Uterus (tissue), 4 donors: ENCODE results near the gene RPS27. TPM values are rescaled to one million over a fixed set of nuclear protein-coding genes. Genes with fewer than 3 reads are reported as not detected.
"Not testable (repeated sequence)": the region's sequence is repeated elsewhere in the genome, so short reads cannot be mapped to it uniquely, and the experiment has no call there.

Source experiments
- DNase-seq, 2 donors: peaks; one replicate each; pipeline ENCODE4 v3.0.0-alpha.2; 2019 to 2020
- H3K27ac ChIP-seq, 2 donors: fragments of 200-600 bp; sonication (generic); 1 replicate in 1 of 2; 2 replicates in 1 of 2; pipeline ENCODE4 v1.5.1; 2016 to 2018
- H3K27me3 ChIP-seq, 2 donors: fragments of 200-600 bp; sonication (generic); one replicate each; pipeline ENCODE4 v1.5.1; 2018 to 2019; ENCODE audit warnings: control low read depth in 1 of 2
- H3K36me3 ChIP-seq, 2 donors: fragments of 200-600 bp; sonication (generic); one replicate each; pipeline ENCODE4 v1.5.1; 2019; ENCODE audit warnings: control low read depth in 1 of 2
- H3K4me1 ChIP-seq, 2 donors: fragments of 200-600 bp; sonication (generic); one replicate each; pipeline ENCODE4 v1.5.1; 2018 to 2019; ENCODE audit warnings: control low read depth in 1 of 2
- H3K4me3 ChIP-seq, 2 donors: fragments of 200-600 bp; sonication (generic); 1 replicate in 1 of 2; 2 replicates in 1 of 2; pipeline ENCODE4 v1.5.1; 2018 to 2019; ENCODE audit warnings: mild to moderate bottlenecking in 1 of 2
- H3K9me3 ChIP-seq, 2 donors: fragments of 200-600 bp; sonication (generic); one replicate each; pipeline ENCODE4 v1.5.1; 2019; ENCODE audit warnings: control low read depth in 1 of 2
- CTCF ChIP-seq, 4 experiments: fragments of 200-600 bp in 2 of 4; fragments of 450-650 bp in 2 of 4; sonication (generic) in 2 of 4; IDR thresholded peaks; one replicate each; pipeline ENCODE4 v1.5.1; 2016 to 2019; ENCODE audit warnings: antibody characterized with exemption in 4 of 4, mild to moderate bottlenecking in 2 of 4, moderate library complexity in 1 of 4
- POLR2A ChIP-seq, 2 donors: fragments of 450-650 bp; IDR thresholded peaks; one replicate each; pipeline ENCODE4 v1.6.1; 2016; ENCODE audit warnings: antibody characterized with exemption in 2 of 2, mild to moderate bottlenecking in 1 of 2, moderate library complexity in 1 of 2
- intact Hi-C: fragments of 100-400 bp; cut with DNase I; formaldehyde crosslinking; loops from one replicate; pipeline ENCODE4 v1.15.1; 2023; ENCODE audit warnings: low total_unique reads
- total RNA-seq, 4 donors: library from RNA; depleted of rRNA in 3 of 4; stranded (reverse); fragments of >200 nt in 3 of 4; gene quantifications; one replicate each; pipeline versions ENCODE4 v1.1.0 to v1.2.4, GENCODE V29; 2014 to 2023
- donor health status: DM: yes; HTN: yes; CAD: no.

The RPS27 gene
- total RNA-seq, 4 donors from 2014 or later: 826 to 6,388 (median 2,664) TPM

DNA sequence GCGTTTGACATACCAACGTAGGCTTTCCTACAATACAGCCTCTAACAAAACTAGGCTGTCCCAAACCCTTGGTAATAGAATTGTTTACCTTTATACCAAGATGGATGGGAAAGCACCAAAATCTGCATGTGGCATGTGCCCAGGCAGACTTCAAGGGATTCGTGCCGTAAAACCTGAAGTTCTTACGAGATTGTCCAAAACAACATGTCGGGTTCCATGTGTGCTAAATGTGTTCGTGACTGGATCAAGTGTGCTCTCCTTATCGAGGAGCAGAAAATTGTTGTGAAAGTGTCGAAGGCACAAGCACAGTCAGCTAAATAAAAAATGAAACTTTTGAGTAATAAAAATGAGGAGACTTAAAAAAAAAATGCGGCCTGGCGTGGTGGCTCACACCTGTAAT, 5.1 kb downstream of the RPS27 start:
- no peak overlapping the region for H3K27ac ChIP-seq
- no peak overlapping the region for H3K4me3 ChIP-seq
- peaks cover 0 to 16% of the 10 kb centered on the region in 2 donors for H3K4me1 ChIP-seq
- TF ChIP-seq CTCF (IDR thresholded peaks at IDR 0.05): no peak
- no peak for TF ChIP-seq POLR2A (IDR thresholded peaks at IDR 0.05)
- intact Hi-C loops: no loop called here
- no peaks in the 10 kb centered on the region for H3K9me3 ChIP-seq
- H3K27me3 ChIP-seq: no peaks in the 10 kb centered on the region
- no peaks in the 10 kb centered on the region for H3K36me3 ChIP-seq
- DNase-seq: no peak

- H3K36me3 ChIP-seq, H3K4me3 ChIP-seq, intact Hi-C loops: not testable (repeated sequence)
Measured at GRCh38 chr1:153996882-153997281, 6.3 kb downstream of the RPS27 start.

DNA sequence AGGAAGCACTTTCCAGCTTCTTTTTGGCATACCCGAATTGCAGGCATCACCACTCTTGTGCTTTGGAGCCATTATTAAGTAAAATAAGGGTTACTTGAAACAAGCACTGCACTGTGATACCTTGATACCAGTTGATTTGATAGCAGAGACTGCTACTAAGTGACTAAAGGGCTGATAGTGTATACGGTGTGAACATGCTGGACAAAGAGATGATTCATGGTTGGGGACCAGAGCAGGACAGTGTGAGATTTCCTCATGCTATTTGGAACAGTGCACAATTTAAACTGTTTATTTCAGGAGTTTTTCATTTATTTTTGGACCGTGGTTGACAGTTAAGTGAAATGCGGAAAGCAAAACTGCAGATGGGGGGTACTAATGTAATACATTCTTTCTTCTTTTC, 9.9 kb downstream of the RPS27 start:
- intact Hi-C loops: no loop called here
- H3K36me3 ChIP-seq: no peaks in the 10 kb centered on the region
- DNase-seq: no peak
- no peaks in the 10 kb centered on the region for H3K9me3 ChIP-seq
- TF ChIP-seq POLR2A (IDR thresholded peaks at IDR 0.05) (no peak), CTCF (IDR thresholded peaks at IDR 0.05) (no peak)
- H3K4me1 ChIP-seq: no peaks in the 10 kb centered on the region
- no peak overlapping the region for H3K4me3 ChIP-seq
- no peaks in the 10 kb centered on the region for H3K27me3 ChIP-seq
- H3K27ac ChIP-seq: no peak overlapping the region

More at GRCh38 chr1:153996882-153997281, 6.3 kb downstream of the RPS27 start:
- H3K9me3 ChIP-seq, H3K27me3 ChIP-seq, H3K27ac ChIP-seq, DNase-seq: not testable (repeated sequence)
- H3K4me1 ChIP-seq: peaks cover 0 to 10% of the 10 kb centered on the region in 2 donors

DNA sequence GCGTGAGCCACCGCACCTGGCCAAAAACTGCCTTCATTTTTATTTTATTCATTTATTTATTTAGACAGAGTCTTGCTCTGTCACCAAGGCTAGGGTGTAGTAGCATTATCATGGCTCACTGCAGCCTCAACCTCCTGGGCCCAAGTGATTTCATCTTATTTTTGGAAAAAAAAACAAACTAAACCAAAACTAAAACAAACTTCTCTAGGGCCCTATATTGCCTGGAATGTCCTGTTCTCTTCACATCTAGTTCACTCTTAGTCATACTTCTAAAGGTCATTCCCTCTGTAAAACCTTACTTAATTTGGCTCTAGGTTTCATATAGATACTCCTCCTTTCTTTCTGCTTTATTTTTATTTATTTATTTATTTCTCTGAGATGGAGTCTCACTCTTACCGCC, 15.6 kb downstream of the RPS27 start:
- Histone ChIP-seq H3K9me3 (no peaks in the 10 kb centered on the region), H3K4me1 (no peaks in the 10 kb centered on the region), H3K27me3 (no peaks in the 10 kb centered on the region), H3K27ac (no peak overlapping the region), H3K4me3 (no peak overlapping the region), H3K36me3 (no peaks in the 10 kb centered on the region)
- no peak for DNase-seq
- TF ChIP-seq POLR2A (IDR thresholded peaks at IDR 0.05): no peak
- TF ChIP-seq CTCF (IDR thresholded peaks at IDR 0.05): no peak
- intact Hi-C loops: no loop called here

DNA sequence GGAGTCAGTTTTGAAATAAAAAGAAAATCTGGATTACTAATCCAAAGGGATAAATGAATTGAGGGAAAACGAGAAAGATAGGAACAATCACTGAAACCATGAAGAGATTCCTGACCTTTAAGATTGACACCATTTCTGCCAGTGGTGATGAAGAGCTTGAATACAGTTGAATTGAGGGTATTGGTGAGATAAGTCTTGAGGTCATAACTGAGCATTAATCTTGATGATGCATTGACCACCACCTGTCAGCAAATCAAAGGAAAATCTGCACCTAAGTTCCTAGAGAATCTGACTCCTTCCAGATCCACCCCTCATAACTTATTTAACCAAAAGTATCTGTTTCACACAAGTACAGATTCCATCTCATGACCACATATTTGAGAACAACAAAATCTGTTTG, 21.6 kb downstream of the RPS27 start:
- Histone ChIP-seq H3K27ac (no peak overlapping the region), H3K4me3 (no peak overlapping the region), H3K4me1 (no peaks in the 10 kb centered on the region), H3K9me3 (no peaks in the 10 kb centered on the region), H3K27me3 (no peaks in the 10 kb centered on the region), H3K36me3 (no peaks in the 10 kb centered on the region)
- no peak for TF ChIP-seq CTCF (IDR thresholded peaks at IDR 0.05)
- no peak for TF ChIP-seq POLR2A (IDR thresholded peaks at IDR 0.05)
- no peak for DNase-seq
- intact Hi-C loops: no loop called here

GRCh38 chr1:154012543-154012942, 22.0 kb downstream of the RPS27 start:
- DNase-seq, H3K9me3 ChIP-seq, H3K27me3 ChIP-seq, H3K4me1 ChIP-seq, H3K4me3 ChIP-seq, H3K27ac ChIP-seq, H3K36me3 ChIP-seq, intact Hi-C loops: not testable (repeated sequence)
